HFFc6 (cell line): ENCODE results near the gene GPC5. TPM values are rescaled to one million over a fixed set of nuclear protein-coding genes. Genes with fewer than 3 reads are reported as not detected.

Experiments
- DNase-seq: peaks from one replicate; pipeline ENCODE4 v3.0.0-alpha.2; 2018
- H3K27ac Mint-ChIP-seq: 2 replicates; pipeline ENCODE4 v1.8.0; 2020; ENCODE audit warnings: mild to moderate bottlenecking, mixed read lengths
- H3K27me3 Mint-ChIP-seq: 2 replicates; pipeline ENCODE4 v1.8.0; 2021; ENCODE audit warnings: mild to moderate bottlenecking, moderate library complexity, mixed read lengths; ENCODE audit not compliant: insufficient read depth
- H3K36me3 Mint-ChIP-seq: 2 replicates; pipeline ENCODE4 v1.8.0; 2021; ENCODE audit warnings: low read depth, mixed read lengths
- H3K4me1 Mint-ChIP-seq: 2 replicates; pipeline ENCODE4 v1.8.0; 2020; ENCODE audit warnings: low read depth, mixed read lengths
- H3K4me3 Mint-ChIP-seq: 2 replicates; pipeline ENCODE4 v1.8.0; 2020; ENCODE audit warnings: mild to moderate bottlenecking, moderate library complexity, mixed read lengths
- H3K9me3 Mint-ChIP-seq: 2 replicates; pipeline ENCODE4 v1.8.0; 2020; ENCODE audit warnings: mild to moderate bottlenecking, mixed read lengths
- CTCF ChIP-seq: fragments of 200-600 bp; sonication (generic); IDR thresholded peaks from 2 replicates; pipeline ENCODE4 v1.5.0; 2021; ENCODE audit warnings: antibody characterized with exemption, mild to moderate bottlenecking
- total RNA-seq, 6 experiments: library from RNA; stranded (reverse); fragmentation: NEBNext Ultra II Directional; extraction: Animal tissue kit (Norgen Biotek cat#: 25700); gene quantifications; 2 replicates in 1 of 6; 3 replicates in 5 of 6; pipeline ENCODE4 v1.2.3, GENCODE V29; 2021

GPC5 gene
- total RNA-seq, 6 experiments from 2014 or later: 0.06 TPM; not detected in 5

- Mint-ChIP-seq H3K9me3 (peaks cover 37% of the 10 kb centered on the region), H3K4me1 (no peaks in the 10 kb centered on the region), H3K36me3 (no peaks in the 10 kb centered on the region), H3K27ac (no peak overlapping the region), H3K4me3 (no peak overlapping the region), H3K27me3 (no peaks in the 10 kb centered on the region)
- TF ChIP-seq CTCF: no peak
- DNase-seq: no peak
Measured at GRCh38 chr13:91930687-91931086, 532.3 kb downstream of the GPC5 start.

- Mint-ChIP-seq H3K27me3 (no peaks in the 10 kb centered on the region), H3K27ac (no peak overlapping the region), H3K4me1 (no peaks in the 10 kb centered on the region), H3K36me3 (no peaks in the 10 kb centered on the region), H3K9me3 (peaks cover 44% of the 10 kb centered on the region), H3K4me3 (no peak overlapping the region)
- DNase-seq: no peak
- no peak for TF ChIP-seq CTCF
Measured at GRCh38 chr13:91934354-91934753, 535.9 kb downstream of the GPC5 start.

GRCh38 chr13:91946498-91947070 is 548.2 kb downstream of the GPC5 start:
- DNase-seq: no peak
- Mint-ChIP-seq H3K36me3 (no peaks in the 10 kb centered on the region), H3K4me3 (no peak overlapping the region), H3K27me3 (no peaks in the 10 kb centered on the region), H3K4me1 (no peaks in the 10 kb centered on the region), H3K27ac (no peak overlapping the region), H3K9me3 (peaks cover 35% of the 10 kb centered on the region)
- TF ChIP-seq CTCF: peak; percentile 30; the same call in 1 of the 2 replicates

GRCh38 chr13:91948736-91949135 is 550.3 kb downstream of the GPC5 start:
- Mint-ChIP-seq H3K4me1 (no peaks in the 10 kb centered on the region), H3K4me3 (no peak overlapping the region), H3K27ac (no peak overlapping the region), H3K27me3 (no peaks in the 10 kb centered on the region), H3K36me3 (no peaks in the 10 kb centered on the region), H3K9me3 (peaks cover 43% of the 10 kb centered on the region)
- no peak for DNase-seq
- TF ChIP-seq CTCF: no peak

GRCh38 chr13:91950803-91951202 is 552.4 kb downstream of the GPC5 start:
- H3K36me3 Mint-ChIP-seq: no peaks in the 10 kb centered on the region
- H3K27ac Mint-ChIP-seq: no peak overlapping the region
- TF ChIP-seq CTCF: no peak
- H3K4me1 Mint-ChIP-seq: no peaks in the 10 kb centered on the region
- H3K27me3 Mint-ChIP-seq: no peaks in the 10 kb centered on the region
- H3K4me3 Mint-ChIP-seq: no peak overlapping the region
- no peak for DNase-seq
- H3K9me3 Mint-ChIP-seq: peaks cover 36% of the 10 kb centered on the region
